ENCODE results near the gene MESP1.

- no peak for TF ChIP-seq CTCF (IDR thresholded peaks at IDR 0.05)
- no peak for TF ChIP-seq POLR2A (IDR thresholded peaks at IDR 0.05)
- TF ChIP-seq POLR2AphosphoS5 (IDR thresholded peaks at IDR 0.05; ENCODE audit: insufficient read depth in 1 of 2, low read depth in 1 of 2), result no peak
These were observed 36.3 kb downstream of the MESP1 start for GRCh38 chr15:89714775-89715174.
